ENCODE results near the gene HSPD1. TPM values are rescaled to one million over a fixed set of nuclear protein-coding genes. Genes with fewer than 3 reads are reported as not detected.

Gene HSPD1
- total RNA-seq, 1 donor from 2014 or later = 539 TPM

DNA sequence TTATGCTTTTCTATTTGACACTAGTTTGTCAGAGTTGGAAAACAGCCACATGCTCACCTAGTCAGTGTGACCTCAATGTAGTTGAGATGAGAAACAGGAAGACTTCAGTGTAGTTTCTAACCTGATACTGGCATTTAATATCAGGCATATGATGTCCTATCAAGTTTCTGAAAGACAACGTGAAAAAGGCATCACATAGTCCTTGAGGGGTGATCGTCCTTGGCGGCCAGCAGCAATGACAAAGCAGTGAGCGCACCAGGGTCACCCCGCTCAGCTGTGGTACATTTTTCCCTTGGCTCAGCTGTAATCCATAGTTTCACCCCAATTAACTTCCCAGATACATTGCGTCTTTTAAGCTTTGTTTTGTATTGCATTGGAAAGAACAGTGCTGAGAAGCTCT lies 4.9 kb upstream of the HSPD1 start:
- Histone ChIP-seq H3K9ac (no peak overlapping the region), H3K27ac (no peak overlapping the region), H3K9me3 (ENCODE audit: low read depth) (no peaks in the 10 kb centered on the region), H4K20me1 (ENCODE audit: low read depth) (peaks cover 16% of the 10 kb centered on the region), H3K79me2 (ENCODE audit: low read depth) (peaks cover 47% of the 10 kb centered on the region), H3K4me3 (no peak overlapping the region), H3F3A (ENCODE audit: low read depth) (peaks cover 26% of the 10 kb centered on the region), H3K36me3 (peaks cover 27% of the 10 kb centered on the region), H3K4me2 (no peak overlapping the region), H2AFZ (replicated peaks) (no peak overlapping the region), H3K27me3 (no peaks in the 10 kb centered on the region), H3K4me1 (peaks cover 22% of the 10 kb centered on the region)
- H3K27ac Mint-ChIP-seq = no peak overlapping the region
- H3K9me3 Mint-ChIP-seq = no peaks in the 10 kb centered on the region
- peaks cover 17% of the 10 kb centered on the region for H3K36me3 Mint-ChIP-seq
- no peak overlapping the region for H3K4me3 Mint-ChIP-seq
- no peak for DNase-seq (ENCODE audit: low spot score)
- H3K27me3 Mint-ChIP-seq (ENCODE audit: insufficient read depth, low read depth) = no peaks in the 10 kb centered on the region
- TF ChIP-seq EZH2phosphoT487 (IDR thresholded peaks at IDR 0.05) = no peak
- TF ChIP-seq, protein P1, sequence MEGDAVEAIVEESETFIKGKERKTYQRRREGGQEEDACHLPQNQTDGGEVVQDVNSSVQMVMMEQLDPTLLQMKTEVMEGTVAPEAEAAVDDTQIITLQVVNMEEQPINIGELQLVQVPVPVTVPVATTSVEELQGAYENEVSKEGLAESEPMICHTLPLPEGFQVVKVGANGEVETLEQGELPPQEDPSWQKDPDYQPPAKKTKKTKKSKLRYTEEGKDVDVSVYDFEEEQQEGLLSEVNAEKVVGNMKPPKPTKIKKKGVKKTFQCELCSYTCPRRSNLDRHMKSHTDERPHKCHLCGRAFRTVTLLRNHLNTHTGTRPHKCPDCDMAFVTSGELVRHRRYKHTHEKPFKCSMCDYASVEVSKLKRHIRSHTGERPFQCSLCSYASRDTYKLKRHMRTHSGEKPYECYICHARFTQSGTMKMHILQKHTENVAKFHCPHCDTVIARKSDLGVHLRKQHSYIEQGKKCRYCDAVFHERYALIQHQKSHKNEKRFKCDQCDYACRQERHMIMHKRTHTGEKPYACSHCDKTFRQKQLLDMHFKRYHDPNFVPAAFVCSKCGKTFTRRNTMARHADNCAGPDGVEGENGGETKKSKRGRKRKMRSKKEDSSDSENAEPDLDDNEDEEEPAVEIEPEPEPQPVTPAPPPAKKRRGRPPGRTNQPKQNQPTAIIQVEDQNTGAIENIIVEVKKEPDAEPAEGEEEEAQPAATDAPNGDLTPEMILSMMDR (IDR thresholded peaks at IDR 0.05) = no peak
- TF ChIP-seq EZH2 (IDR thresholded peaks at IDR 0.05) = no peak
- peaks cover 17% of the 10 kb centered on the region for H3K4me1 Mint-ChIP-seq

DNA sequence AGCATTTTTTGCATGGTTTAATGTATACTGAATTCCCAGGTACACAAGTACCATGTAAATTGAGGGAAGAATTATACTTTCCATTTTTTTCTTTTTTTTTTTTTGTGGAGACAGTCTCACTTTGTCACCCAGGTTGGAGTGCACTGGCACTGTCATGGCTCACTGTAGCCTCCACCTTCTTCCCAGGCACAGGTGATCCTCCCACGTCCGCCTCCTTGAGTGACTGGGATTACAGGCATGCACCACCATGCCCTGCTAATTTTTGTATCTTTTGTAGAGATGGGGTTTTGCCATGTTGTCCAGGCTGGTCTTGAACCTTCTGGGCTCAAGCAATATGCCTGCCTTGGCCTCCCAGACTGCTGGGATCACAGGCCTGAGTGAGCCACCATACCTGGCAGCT lies 4.4 kb upstream of the HSPD1 start:
- no peak overlapping the region for H3K27ac Mint-ChIP-seq
- H3K9me3 Mint-ChIP-seq = no peaks in the 10 kb centered on the region
- no peaks in the 10 kb centered on the region for H3K27me3 ChIP-seq
- H3K4me1 ChIP-seq = peaks cover 22% of the 10 kb centered on the region
- DNase-seq (ENCODE audit: low spot score) = no peak
- H3K79me2 ChIP-seq (ENCODE audit: low read depth) = peaks cover 52% of the 10 kb centered on the region
- H2AFZ ChIP-seq (replicated peaks) = no peak overlapping the region
- H3K4me1 Mint-ChIP-seq = peaks cover 17% of the 10 kb centered on the region
- no peak overlapping the region for H3K4me2 ChIP-seq
- H3K4me3 Mint-ChIP-seq = no peak overlapping the region
- peaks cover 27% of the 10 kb centered on the region for H3F3A ChIP-seq (ENCODE audit: low read depth)
- H3K9me3 ChIP-seq (ENCODE audit: low read depth) = no peaks in the 10 kb centered on the region
- H3K9ac ChIP-seq = no peak overlapping the region
- no peak overlapping the region for H3K27ac ChIP-seq
- peaks cover 19% of the 10 kb centered on the region for H4K20me1 ChIP-seq (ENCODE audit: low read depth)
- TF ChIP-seq EZH2phosphoT487 (IDR thresholded peaks at IDR 0.05) = no peak
- TF ChIP-seq, protein P1 (IDR thresholded peaks at IDR 0.05) = no peak
- no peak for TF ChIP-seq EZH2 (IDR thresholded peaks at IDR 0.05)
- H3K4me3 ChIP-seq = no peak overlapping the region
- no peaks in the 10 kb centered on the region for H3K27me3 Mint-ChIP-seq (ENCODE audit: insufficient read depth, low read depth)
- peaks cover 27% of the 10 kb centered on the region for H3K36me3 ChIP-seq
- peaks cover 17% of the 10 kb centered on the region for H3K36me3 Mint-ChIP-seq

DNA sequence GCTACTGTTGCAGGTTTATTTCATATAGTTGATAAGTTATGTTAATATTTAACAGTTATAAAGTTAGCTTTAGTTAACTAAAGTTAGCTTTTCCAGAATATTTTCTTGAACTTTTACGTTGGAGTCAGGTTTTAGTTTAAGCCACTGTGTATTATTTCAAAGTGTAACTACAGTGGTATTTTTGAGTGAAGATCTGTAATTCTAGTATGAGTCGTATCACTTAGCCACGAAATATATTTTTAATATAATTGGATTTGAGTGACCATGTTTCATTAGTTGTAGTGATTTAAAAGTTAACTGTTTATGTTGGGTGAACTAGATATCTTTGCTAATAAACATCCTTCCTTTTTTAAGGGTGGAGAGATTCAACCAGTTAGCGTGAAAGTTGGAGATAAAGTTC lies 3.0 kb upstream of the HSPD1 start:
- H3K27me3 ChIP-seq = no peaks in the 10 kb centered on the region
- H3F3A ChIP-seq (ENCODE audit: low read depth) = peaks cover 27% of the 10 kb centered on the region
- Mint-ChIP-seq H3K27ac (no peak overlapping the region), H3K9me3 (no peaks in the 10 kb centered on the region), H3K4me3 (peak overlapping the region; percentile 39), H3K27me3 (ENCODE audit: insufficient read depth, low read depth) (no peaks in the 10 kb centered on the region), H3K36me3 (peaks cover 16% of the 10 kb centered on the region), H3K4me1 (peaks cover 24% of the 10 kb centered on the region)
- peak overlapping the region; percentile 75 for H3K4me3 ChIP-seq
- peaks cover 32% of the 10 kb centered on the region for H4K20me1 ChIP-seq (ENCODE audit: low read depth)
- H3K27ac ChIP-seq = no peak overlapping the region
- H3K9ac ChIP-seq = no peak overlapping the region
- H3K79me2 ChIP-seq (ENCODE audit: low read depth) = peaks cover 65% of the 10 kb centered on the region
- H3K4me1 ChIP-seq = peaks cover 31% of the 10 kb centered on the region
- peak overlapping the region; percentile 94 for H3K4me2 ChIP-seq
- no peak for DNase-seq (ENCODE audit: low spot score)
- TF ChIP-seq, protein P1 (IDR thresholded peaks at IDR 0.05) = no peak
- TF ChIP-seq EZH2phosphoT487 (IDR thresholded peaks at IDR 0.05) = no peak
- TF ChIP-seq EZH2 (IDR thresholded peaks at IDR 0.05) = no peak
- no peaks in the 10 kb centered on the region for H3K9me3 ChIP-seq (ENCODE audit: low read depth)
- H3K36me3 ChIP-seq = peaks cover 33% of the 10 kb centered on the region
- no peak overlapping the region for H2AFZ ChIP-seq (replicated peaks)

Measured in neural progenitor cell (in vitro differentiated cells).